GM12878 (cell line): ENCODE data around the gene COL27A1. TPM values are rescaled to one million over a fixed set of nuclear protein-coding genes. Genes with fewer than 3 reads are reported as not detected.

ENCODE experiments used
- MYC ChIP-seq: IDR thresholded peaks from 2 replicates; pipeline ENCODE4 v1.6.1; 2011; ENCODE audit warnings: mild to moderate bottlenecking, low read length, moderate library complexity, inconsistent platforms; ENCODE audit not compliant: insufficient read depth, insufficient replicate concordance, insufficient read length, severe bottlenecking
- NR2F1 ChIP-seq: fragments of 450-650 bp; conservative IDR thresholded peaks from 2 replicates; pipeline ENCODE4 v1.6.1; 2017; ENCODE audit warnings: mild to moderate bottlenecking
- PAX5 ChIP-seq: IDR thresholded peaks from 2 replicates; pipeline ENCODE4 v1.6.1; 2011; ENCODE audit warnings: low read depth, low read length, borderline replicate concordance
- TBL1XR1 ChIP-seq: IDR thresholded peaks from 2 replicates; pipeline ENCODE4 v1.6.1; 2012; ENCODE audit warnings: low read depth, low read length, improper control_type of control experiment
- ZNF622 ChIP-seq: fragments of 450-650 bp; IDR thresholded peaks from 2 replicates; pipeline ENCODE4 v1.6.1; 2017; ENCODE audit warnings: mild to moderate bottlenecking, inconsistent platforms
- polyA plus RNA-seq, 11 experiments: library from polyadenylated mRNA; depleted of rRNA in 4 of 11; unstranded in 6 of 11; stranded (reverse) in 5 of 11; fragments of >200 nt; fragmentation: Nextera tagmentation in 4 of 11; fragmentation: Illumina TruSeq in 1 of 11; extraction: Ambion mirVana in 4 of 11; extraction: Trizol in 1 of 11; gene quantifications; 1 replicate in 1 of 11; 2 replicates in 10 of 11; pipeline versions ENCODE4 v1.2.1 to v1.2.3, GENCODE V29; 2011 to 2016; ENCODE audit warnings: inconsistent platforms in 2 of 11, missing spikeins in 2 of 11, low read depth in 1 of 11
- total RNA-seq, 4 experiments: library from RNA; depleted of rRNA in 3 of 4; stranded (reverse); fragments of >200 nt in 3 of 4; fragmentation: Illumina TruSeq in 1 of 4; extraction: Trizol in 1 of 4; gene quantifications; 2 replicates each; pipeline versions ENCODE4 v1.2.1 to v1.2.3, GENCODE V29; 2013 to 2021
- TF ChIP-seq, protein P1 (sequence below): fragments of 450-650 bp; IDR thresholded peaks from 2 replicates; pipeline ENCODE4 v1.6.1; 2018; ENCODE audit warnings: borderline replicate concordance, mild to moderate bottlenecking; ENCODE audit not compliant: partially characterized antibody
- TF ChIP-seq, protein P2 (sequence below): IDR thresholded peaks from 2 replicates; pipeline ENCODE4 v1.6.1; 2011; ENCODE audit warnings: mild to moderate bottlenecking, low read depth, low read length, moderate library complexity; ENCODE audit not compliant: insufficient replicate concordance
- TF ChIP-seq, protein P3 (sequence below): fragments of 450-650 bp; IDR thresholded peaks from 2 replicates; pipeline ENCODE4 v1.6.1; 2016; ENCODE audit warnings: mild to moderate bottlenecking
- TF ChIP-seq, protein P4 (sequence below): fragments of 450-650 bp; IDR thresholded peaks from 2 replicates; pipeline ENCODE4 v1.6.1; 2016; ENCODE audit warnings: mild to moderate bottlenecking

Gene COL27A1
- total and polyA plus RNA-seq, 10 of the 15 experiments (the other 5 are each of a cell fraction or from before 2014, with no cell fraction given), result 0.10 TPM; not detected in 9

DNA sequence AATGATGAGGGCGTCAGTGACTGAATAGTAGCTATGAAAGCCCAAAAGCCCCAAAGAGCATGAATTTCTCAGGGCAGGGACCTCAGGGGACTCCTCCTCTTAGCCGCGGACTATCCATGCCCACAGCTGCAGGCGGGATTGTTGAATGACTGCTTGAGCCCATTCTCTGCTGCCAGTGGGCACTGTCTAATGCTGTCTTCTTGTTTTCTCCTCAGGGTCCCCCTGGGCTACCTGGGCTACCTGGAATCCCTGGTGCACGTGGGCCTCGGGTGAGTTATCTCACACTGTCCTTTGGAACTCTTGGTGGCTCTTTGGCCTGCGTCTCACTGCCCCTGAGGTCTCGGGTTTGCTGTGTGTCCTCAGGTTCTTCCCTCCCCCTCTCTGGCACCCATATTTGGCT is 22.7 kb downstream of the COL27A1 start (continued):
- TF ChIP-seq, protein P1, sequence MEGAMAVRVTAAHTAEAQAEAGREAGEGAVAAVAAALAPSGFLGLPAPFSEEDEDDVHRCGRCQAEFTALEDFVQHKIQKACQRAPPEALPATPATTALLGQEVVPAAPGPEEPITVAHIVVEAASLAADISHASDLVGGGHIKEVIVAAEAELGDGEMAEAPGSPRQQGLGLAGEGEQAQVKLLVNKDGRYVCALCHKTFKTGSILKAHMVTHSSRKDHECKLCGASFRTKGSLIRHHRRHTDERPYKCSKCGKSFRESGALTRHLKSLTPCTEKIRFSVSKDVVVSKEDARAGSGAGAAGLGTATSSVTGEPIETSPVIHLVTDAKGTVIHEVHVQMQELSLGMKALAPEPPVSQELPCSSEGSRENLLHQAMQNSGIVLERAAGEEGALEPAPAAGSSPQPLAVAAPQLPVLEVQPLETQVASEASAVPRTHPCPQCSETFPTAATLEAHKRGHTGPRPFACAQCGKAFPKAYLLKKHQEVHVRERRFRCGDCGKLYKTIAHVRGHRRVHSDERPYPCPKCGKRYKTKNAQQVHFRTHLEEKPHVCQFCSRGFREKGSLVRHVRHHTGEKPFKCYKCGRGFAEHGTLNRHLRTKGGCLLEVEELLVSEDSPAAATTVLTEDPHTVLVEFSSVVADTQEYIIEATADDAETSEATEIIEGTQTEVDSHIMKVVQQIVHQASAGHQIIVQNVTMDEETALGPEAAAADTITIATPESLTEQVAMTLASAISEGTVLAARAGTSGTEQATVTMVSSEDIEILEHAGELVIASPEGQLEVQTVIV, result no peak
- TF ChIP-seq, protein P2, sequence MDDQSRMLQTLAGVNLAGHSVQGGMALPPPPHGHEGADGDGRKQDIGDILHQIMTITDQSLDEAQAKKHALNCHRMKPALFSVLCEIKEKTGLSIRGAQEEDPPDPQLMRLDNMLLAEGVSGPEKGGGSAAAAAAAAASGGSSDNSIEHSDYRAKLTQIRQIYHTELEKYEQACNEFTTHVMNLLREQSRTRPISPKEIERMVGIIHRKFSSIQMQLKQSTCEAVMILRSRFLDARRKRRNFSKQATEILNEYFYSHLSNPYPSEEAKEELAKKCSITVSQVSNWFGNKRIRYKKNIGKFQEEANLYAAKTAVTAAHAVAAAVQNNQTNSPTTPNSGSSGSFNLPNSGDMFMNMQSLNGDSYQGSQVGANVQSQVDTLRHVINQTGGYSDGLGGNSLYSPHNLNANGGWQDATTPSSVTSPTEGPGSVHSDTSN, result no peak
- TF ChIP-seq, protein P3, sequence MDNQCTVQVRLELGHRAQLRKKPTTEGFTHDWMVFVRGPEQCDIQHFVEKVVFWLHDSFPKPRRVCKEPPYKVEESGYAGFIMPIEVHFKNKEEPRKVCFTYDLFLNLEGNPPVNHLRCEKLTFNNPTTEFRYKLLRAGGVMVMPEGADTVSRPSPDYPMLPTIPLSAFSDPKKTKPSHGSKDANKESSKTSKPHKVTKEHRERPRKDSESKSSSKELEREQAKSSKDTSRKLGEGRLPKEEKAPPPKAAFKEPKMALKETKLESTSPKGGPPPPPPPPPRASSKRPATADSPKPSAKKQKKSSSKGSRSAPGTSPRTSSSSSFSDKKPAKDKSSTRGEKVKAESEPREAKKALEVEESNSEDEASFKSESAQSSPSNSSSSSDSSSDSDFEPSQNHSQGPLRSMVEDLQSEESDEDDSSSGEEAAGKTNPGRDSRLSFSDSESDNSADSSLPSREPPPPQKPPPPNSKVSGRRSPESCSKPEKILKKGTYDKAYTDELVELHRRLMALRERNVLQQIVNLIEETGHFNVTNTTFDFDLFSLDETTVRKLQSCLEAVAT, result no peak
- TF ChIP-seq, protein P4, sequence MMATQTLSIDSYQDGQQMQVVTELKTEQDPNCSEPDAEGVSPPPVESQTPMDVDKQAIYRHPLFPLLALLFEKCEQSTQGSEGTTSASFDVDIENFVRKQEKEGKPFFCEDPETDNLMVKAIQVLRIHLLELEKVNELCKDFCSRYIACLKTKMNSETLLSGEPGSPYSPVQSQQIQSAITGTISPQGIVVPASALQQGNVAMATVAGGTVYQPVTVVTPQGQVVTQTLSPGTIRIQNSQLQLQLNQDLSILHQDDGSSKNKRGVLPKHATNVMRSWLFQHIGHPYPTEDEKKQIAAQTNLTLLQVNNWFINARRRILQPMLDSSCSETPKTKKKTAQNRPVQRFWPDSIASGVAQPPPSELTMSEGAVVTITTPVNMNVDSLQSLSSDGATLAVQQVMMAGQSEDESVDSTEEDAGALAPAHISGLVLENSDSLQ, result no peak
- TF ChIP-seq TBL1XR1 (no peak), MYC (no peak), NR2F1 (no peak), PAX5 (no peak), ZNF622 (no peak)
